ENCODE measurements around the gene IFT88.

The IFT88 gene

DNA sequence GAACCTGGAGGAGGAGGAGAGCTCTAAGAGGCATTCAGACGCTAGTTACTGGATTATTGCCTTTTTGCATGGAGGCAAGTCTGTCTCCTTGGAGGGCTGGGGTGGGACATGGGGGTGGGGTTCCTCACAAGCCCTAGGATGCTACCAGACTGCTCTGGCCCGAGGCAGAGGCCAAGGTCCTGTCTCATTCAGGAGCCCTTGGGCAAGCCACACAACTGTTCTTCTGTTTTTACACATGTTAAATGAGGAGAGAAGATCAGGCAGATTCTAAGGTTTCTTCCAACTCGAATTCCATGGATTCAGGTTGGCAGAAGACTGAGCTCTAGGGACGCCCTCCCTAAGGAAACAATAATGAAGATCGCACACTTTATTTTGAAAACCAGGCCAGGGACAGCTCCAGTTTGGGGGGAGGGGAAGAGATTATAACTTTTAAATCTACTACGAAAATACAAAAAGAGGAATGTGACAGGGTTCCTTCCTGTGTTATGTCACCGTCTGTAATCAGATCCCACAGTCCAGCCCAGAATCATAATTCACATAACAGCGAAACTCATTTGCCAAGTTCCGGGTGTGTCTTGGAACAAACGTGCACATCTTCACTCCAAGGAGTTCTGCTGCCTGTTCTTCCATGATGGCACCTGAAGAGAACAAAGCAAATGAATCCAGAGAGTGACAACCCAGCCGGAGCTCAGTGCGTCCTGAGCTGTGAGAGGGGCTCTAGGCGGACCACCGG is 161.8 kb downstream of the IFT88 start:
- TF ChIP-seq, protein P1, sequence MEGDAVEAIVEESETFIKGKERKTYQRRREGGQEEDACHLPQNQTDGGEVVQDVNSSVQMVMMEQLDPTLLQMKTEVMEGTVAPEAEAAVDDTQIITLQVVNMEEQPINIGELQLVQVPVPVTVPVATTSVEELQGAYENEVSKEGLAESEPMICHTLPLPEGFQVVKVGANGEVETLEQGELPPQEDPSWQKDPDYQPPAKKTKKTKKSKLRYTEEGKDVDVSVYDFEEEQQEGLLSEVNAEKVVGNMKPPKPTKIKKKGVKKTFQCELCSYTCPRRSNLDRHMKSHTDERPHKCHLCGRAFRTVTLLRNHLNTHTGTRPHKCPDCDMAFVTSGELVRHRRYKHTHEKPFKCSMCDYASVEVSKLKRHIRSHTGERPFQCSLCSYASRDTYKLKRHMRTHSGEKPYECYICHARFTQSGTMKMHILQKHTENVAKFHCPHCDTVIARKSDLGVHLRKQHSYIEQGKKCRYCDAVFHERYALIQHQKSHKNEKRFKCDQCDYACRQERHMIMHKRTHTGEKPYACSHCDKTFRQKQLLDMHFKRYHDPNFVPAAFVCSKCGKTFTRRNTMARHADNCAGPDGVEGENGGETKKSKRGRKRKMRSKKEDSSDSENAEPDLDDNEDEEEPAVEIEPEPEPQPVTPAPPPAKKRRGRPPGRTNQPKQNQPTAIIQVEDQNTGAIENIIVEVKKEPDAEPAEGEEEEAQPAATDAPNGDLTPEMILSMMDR (IDR thresholded peaks at IDR 0.05), result no peak

DNA sequence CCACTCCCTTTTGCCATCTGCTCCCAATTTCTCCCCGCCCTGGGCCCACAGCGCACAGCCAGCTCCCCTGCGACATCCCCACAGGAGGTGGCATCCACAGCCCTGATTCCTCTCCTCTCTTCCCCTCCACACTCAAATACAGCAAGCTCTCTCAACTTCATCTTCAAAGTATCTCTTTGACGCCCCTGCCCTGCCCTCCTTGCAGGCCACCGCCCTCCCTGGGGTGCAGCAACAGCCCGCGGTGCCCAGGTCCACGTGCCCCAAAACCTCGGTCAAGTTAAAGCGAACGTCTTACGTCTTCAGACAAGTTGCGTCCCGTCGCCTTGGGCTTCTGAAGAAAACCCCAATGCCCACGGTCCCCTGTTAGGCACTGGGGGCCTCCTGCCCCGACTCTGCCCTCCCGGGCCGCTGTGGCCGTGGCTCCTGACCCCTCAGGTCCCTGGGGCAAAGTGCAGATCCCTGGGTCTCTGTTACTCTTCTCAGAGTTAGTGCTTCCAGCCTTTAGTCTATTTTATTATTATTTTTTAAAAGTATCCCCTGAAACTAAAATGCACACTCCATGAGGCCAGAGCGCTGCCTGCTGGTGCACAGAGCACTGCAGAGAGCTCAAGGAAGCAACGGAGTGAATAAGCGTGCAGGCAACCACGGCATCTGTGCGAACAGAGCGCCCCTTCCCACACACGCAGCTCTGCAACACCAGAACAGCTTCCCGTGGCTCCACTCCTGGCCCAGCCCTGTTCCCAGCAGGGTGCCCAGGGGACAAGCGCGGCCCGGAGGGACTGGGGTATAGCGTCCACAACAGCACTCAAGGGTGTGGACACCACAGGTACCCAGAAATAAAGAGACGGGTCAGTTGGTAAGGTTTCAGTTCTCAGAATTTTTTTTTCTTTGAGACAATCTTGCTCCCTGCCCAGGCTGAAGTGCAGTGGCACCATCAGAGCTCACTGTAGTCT is 163.0 kb downstream of the IFT88 start:
- TF ChIP-seq, protein P1 (IDR thresholded peaks at IDR 0.05), result no peak

DNA sequence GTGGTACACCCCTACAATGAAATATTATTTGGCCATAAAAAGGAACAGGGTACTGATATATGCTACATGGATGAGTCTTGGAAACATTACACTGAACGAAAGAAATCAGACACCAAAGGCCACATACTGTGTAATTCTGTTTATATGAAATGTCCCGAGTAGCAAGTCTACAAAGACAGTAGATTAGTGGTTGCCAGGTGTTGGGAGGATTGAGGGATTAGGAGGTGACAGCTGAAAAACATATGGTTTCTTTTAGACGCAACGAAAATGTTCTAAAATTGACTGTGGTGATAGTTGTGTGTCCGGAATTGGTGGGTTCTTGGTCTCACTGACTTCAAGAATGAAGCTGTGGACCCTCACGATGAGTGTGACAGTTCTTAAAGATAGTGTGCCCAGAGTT is 171.7 kb downstream of the IFT88 start:
- TF ChIP-seq, protein P1 (IDR thresholded peaks at IDR 0.05), result no peak

DNA sequence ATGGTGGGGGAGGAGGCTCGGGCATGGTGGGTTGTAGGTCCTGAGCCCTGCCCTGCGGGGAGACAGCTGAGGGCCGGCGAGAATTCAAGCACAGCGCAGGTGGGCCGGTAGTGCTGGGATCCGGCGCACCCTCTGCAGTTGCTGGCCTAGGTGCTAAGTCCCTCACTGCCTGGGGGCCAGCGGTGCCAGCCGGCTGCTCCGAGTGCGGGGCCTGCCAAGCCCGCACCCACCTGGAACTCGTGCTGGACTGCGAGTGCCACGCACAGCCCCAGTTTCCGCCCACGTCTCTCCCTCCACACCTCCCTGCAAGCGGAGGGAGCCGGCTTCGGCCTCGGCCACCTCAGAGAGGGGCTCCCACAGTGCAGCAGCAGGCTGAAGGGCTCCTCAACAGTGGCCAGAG is 173.1 kb downstream of the IFT88 start:
- TF ChIP-seq, protein P1 (IDR thresholded peaks at IDR 0.05), result no peak
